PC-3 (cell line): Measurements from ENCODE around the gene CHST2. TPM values are rescaled to one million over a fixed set of nuclear protein-coding genes. Genes with fewer than 3 reads are reported as not detected.

Source experiments
- ATAC-seq: fragments of 200-7000 bp; cut with Tn5 transposase; 2 replicates; pipeline ENCODE4 v1.9.1; 2020; ENCODE audit warnings: mild to moderate bottlenecking, moderate library complexity
- BruUV-seq: library from RNA; stranded (reverse); fragments of 400-500 nt; replicated peaks from 2 replicates; lab custom pipeline; 2021; lab: Mats Ljungman, UMichigan
- CTCF ChIA-PET: fragments of 300-600 bp; sonication (Branson Sonifier 250); formaldehyde crosslinking; loops from one replicate; lab custom pipeline; 2022; ENCODE audit warnings: antibody characterized with exemption; lab: Charles Lee
- POLR2A ChIA-PET: fragments of 300-600 bp; sonication (Branson Sonifier 250); formaldehyde crosslinking; loops from one replicate; lab custom pipeline; 2022; ENCODE audit warnings: antibody characterized with exemption; ENCODE audit not compliant: unreplicated experiment; lab: Charles Lee
- DNase-seq: peaks from one replicate; pipeline ENCODE4 v3.0.0-alpha.2; 2015
- H2AFZ ChIP-seq: fragments of 300-600 bp; sonication (generic); 2 replicates; pipeline ENCODE4 v1.6.0; 2016; ENCODE audit warnings: antibody characterized with exemption, low read length
- H3F3A ChIP-seq: fragments of 300-600 bp; sonication (generic); one replicate; pipeline ENCODE4 v1.6.0; 2017; ENCODE audit warnings: antibody characterized with exemption, low read length, control low read depth, mild to moderate bottlenecking; ENCODE audit not compliant: unreplicated experiment
- H3K27ac ChIP-seq: fragments of 300-600 bp; sonication (generic); 2 replicates; pipeline ENCODE4 v1.5.1; 2016; ENCODE audit warnings: mild to moderate bottlenecking, low read length
- H3K27me3 ChIP-seq: fragments of 300-600 bp; sonication (generic); 2 replicates; pipeline ENCODE4 v1.6.1; 2016; ENCODE audit warnings: low read length, mixed read lengths
- H3K36me3 ChIP-seq: fragments of 300-600 bp; sonication (generic); 2 replicates; pipeline ENCODE4 v1.6.1; 2016; ENCODE audit warnings: low read depth, mixed run types, low read length, mixed read lengths
- H3K4me1 ChIP-seq: fragments of 300-600 bp; sonication (generic); 2 replicates; pipeline ENCODE4 v1.5.1; 2016; ENCODE audit warnings: low read length; ENCODE audit not compliant: insufficient read depth
- H3K4me2 ChIP-seq: fragments of 300-600 bp; sonication (generic); 2 replicates; pipeline ENCODE4 v1.6.0; 2016; ENCODE audit warnings: low read length
- H3K4me3 ChIP-seq: fragments of 300-600 bp; sonication (generic); 2 replicates; pipeline ENCODE4 v1.5.1; 2016; ENCODE audit warnings: mild to moderate bottlenecking, low read length, mixed read lengths
- H3K79me2 ChIP-seq: fragments of 300-600 bp; sonication (generic); 2 replicates; pipeline ENCODE4 v1.6.1; 2017; ENCODE audit warnings: low read length, mixed read lengths
- H3K9ac ChIP-seq: fragments of 300-600 bp; sonication (generic); 2 replicates; pipeline ENCODE4 v1.6.0; 2016; ENCODE audit warnings: mild to moderate bottlenecking, low read length
- H3K9me2 ChIP-seq: fragments of 300-600 bp; sonication (generic); replicated peaks from 2 replicates; pipeline ENCODE4 v1.6.1; 2016; ENCODE audit warnings: mixed run types, low read length, mixed read lengths
- H3K9me3 ChIP-seq: fragments of 300-600 bp; sonication (generic); 2 replicates; pipeline ENCODE4 v1.6.1; 2016; ENCODE audit warnings: low read length, mixed read lengths
- H4K20me1 ChIP-seq: fragments of 300-600 bp; sonication (generic); 2 replicates; pipeline ENCODE4 v1.6.1; 2016; ENCODE audit warnings: low read length, mixed read lengths
- CTCF ChIP-seq: fragments of 300-600 bp; sonication (generic); conservative IDR thresholded peaks from 2 replicates; pipeline ENCODE4 v1.5.1; 2017; ENCODE audit warnings: antibody characterized with exemption, low read depth, mild to moderate bottlenecking, low read length
- EZH2 ChIP-seq: fragments of 300-600 bp; sonication (generic); IDR thresholded peaks from one replicate; pipeline ENCODE4 v1.6.1; 2017; ENCODE audit warnings: antibody characterized with exemption, mild to moderate bottlenecking, low read length; ENCODE audit not compliant: unreplicated experiment
- EZH2phosphoT487 ChIP-seq: fragments of 300-600 bp; sonication (generic); IDR thresholded peaks from 2 replicates; pipeline ENCODE4 v1.6.1; 2018; ENCODE audit warnings: mild to moderate bottlenecking, antibody characterized with exemption, low read length, borderline replicate concordance
- intact Hi-C: fragments of 100-400 bp; cut with micrococcal nuclease; formaldehyde crosslinking; loops from 2 replicates; pipeline ENCODE4 v1.9.0; 2023
- total RNA-seq: library from RNA; depleted of rRNA; stranded (reverse); fragments of >200 nt; gene quantifications from 2 replicates; pipeline ENCODE4 v1.2.3, GENCODE V29; 2014

CHST2 gene
- total RNA-seq, 1 experiment from 2014 or later: 6.7 TPM

GRCh38 chr3:143110371-143110770 is 9.2 kb upstream of the CHST2 start:
- intact Hi-C loops: no loop called here
- Histone ChIP-seq H3K36me3 (no peaks in the 10 kb centered on the region), H3K27me3 (no peaks in the 10 kb centered on the region), H3K79me2 (no peaks in the 10 kb centered on the region), H4K20me1 (no peaks in the 10 kb centered on the region), H3K9me2 (no peaks in the 10 kb centered on the region), H3K9me3 (no peaks in the 10 kb centered on the region), H3K27ac (no peak overlapping the region), H2AFZ (no peak overlapping the region), H3K4me1 (no peaks in the 10 kb centered on the region), H3K4me3 (no peak overlapping the region), H3K4me2 (no peak overlapping the region), H3F3A (no peaks in the 10 kb centered on the region), H3K9ac (no peak overlapping the region)
- BruUV-seq: no TSS peak
- ChIA-PET CTCF (no interaction called here), POLR2A (no interaction called here)
- no peak for TF ChIP-seq CTCF
- TF ChIP-seq EZH2: no peak
- no peak for TF ChIP-seq EZH2phosphoT487
- DNase-seq (no peak), ATAC-seq (no peak)

- Histone ChIP-seq H2AFZ (peak overlapping the region; percentile 98), H3K79me2 (no peaks in the 10 kb centered on the region), H3K9ac (no peak overlapping the region)
Measured at GRCh38 chr3:143118630-143119008, 952 bp upstream of the CHST2 start.

More at GRCh38 chr3:143118630-143119008, 952 bp upstream of the CHST2 start:
- BruUV-seq: no TSS peak
- ChIA-PET CTCF (no interaction called here), POLR2A (no interaction called here)
- Histone ChIP-seq H3K4me1 (no peaks in the 10 kb centered on the region), H3K36me3 (no peaks in the 10 kb centered on the region), H3K27ac (no peak overlapping the region), H3K4me2 (peak overlapping the region; percentile 94), H3K4me3 (peak overlapping the region; percentile 97), H3K27me3 (no peaks in the 10 kb centered on the region), H4K20me1 (no peaks in the 10 kb centered on the region), H3K9me3 (no peaks in the 10 kb centered on the region), H3F3A (no peaks in the 10 kb centered on the region), H3K9me2 (no peaks in the 10 kb centered on the region)
- TF ChIP-seq EZH2phosphoT487 (no peak), EZH2 (no peak), CTCF (no peak)
- no peak for ATAC-seq
- no peak for DNase-seq
- intact Hi-C loops: no loop called here
